HTR-8/SVneo (cell line): ENCODE measurements around the gene ZNF670.
"Not testable (repeated sequence)": the region's sequence is repeated elsewhere in the genome, so short reads cannot be mapped to it uniquely, and the experiment has no call there.

Source experiments
- DNase-seq: peaks from one replicate; pipeline ENCODE4 v3.0.0; 2011; ENCODE audit warnings: low spot score, mixed read lengths; ENCODE audit not compliant: insufficient read length
- FAIRE-seq: peaks from 2 replicates; lab custom pipeline; 2011; peaks lifted over from hg19 to GRCh38; lab: Jason Lieb, UNC

ZNF670 gene

GRCh38 chr1:247056071-247056470 lies 22.5 kb downstream of the ZNF670 start:
- no peak for FAIRE-seq

GRCh38 chr1:247054992-247055415 lies 23.6 kb downstream of the ZNF670 start:
- DNase-seq, result no peak

More at GRCh38 chr1:247056071-247056470, 22.5 kb downstream of the ZNF670 start:
- no peak for DNase-seq

GRCh38 chr1:247047702-247048101 lies 30.9 kb downstream of the ZNF670 start:
- no peak for DNase-seq

More at GRCh38 chr1:247054992-247055415, 23.6 kb downstream of the ZNF670 start:
- FAIRE-seq, result no peak

GRCh38 chr1:247047260-247047659 lies 31.4 kb downstream of the ZNF670 start:
- no peak for FAIRE-seq
- DNase-seq, result no peak

More at GRCh38 chr1:247047702-247048101, 30.9 kb downstream of the ZNF670 start:
- no peak for FAIRE-seq

GRCh38 chr1:247043406-247043805 lies 35.2 kb downstream of the ZNF670 start:
- FAIRE-seq (no peak), DNase-seq (no peak)

GRCh38 chr1:247037511-247038320 lies 40.9 kb downstream of the ZNF670 start:
- FAIRE-seq (no peak), DNase-seq (no peak)

GRCh38 chr1:247032306-247032705 lies 46.3 kb downstream of the ZNF670 start:
- DNase-seq, FAIRE-seq: not testable (repeated sequence)
